Left renal cortex interstitium (tissue), 4 donors: ENCODE results near the gene DBX2. TPM values are rescaled to one million over a fixed set of nuclear protein-coding genes. Genes with fewer than 3 reads are reported as not detected.
"Not testable (repeated sequence)": the region's sequence is repeated elsewhere in the genome, so short reads cannot be mapped to it uniquely, and the experiment has no call there.

Experiments used
- DNase-seq, 4 donors: peaks; one replicate each; pipeline ENCODE4 v3.0.0-alpha.2; 2013; ENCODE audit warnings: low read depth in 4 of 4, low spot score in 2 of 4, missing footprints in 1 of 4
- polyA plus RNA-seq, 4 donors: library from polyadenylated mRNA; unstranded; fragments of 120-200 nt; gene quantifications; one replicate each; pipeline ENCODE4 v1.2.1, GENCODE V29; 2013; ENCODE audit not compliant: insufficient read length in 4 of 4

DBX2 gene
- under 1 TPM; 0.06 to 0.17 (median 0.10) TPM for polyA plus RNA-seq

GRCh38 chr12:45050751-45051571, at the start of gene DBX2:
DBX2 (minus strand) TSS chr12:45051099; CDS start chr12:45050927, 172 bp downstream.
- DNase-seq, result no peak

- no peak for DNase-seq
These were observed 47.9 kb upstream of the DBX2 start for GRCh38 chr12:45098766-45099165.

- DNase-seq, result not testable (repeated sequence)
These were observed 44.5 kb upstream of the DBX2 start for GRCh38 chr12:45095417-45095816.

GRCh38 chr12:45093051-45093450, 42.2 kb upstream of the DBX2 start:
- DNase-seq, result no peak

GRCh38 chr12:45089411-45090075, 38.6 kb upstream of the DBX2 start:
- DNase-seq, result no peak

- no peak for DNase-seq
These were observed 37.7 kb upstream of the DBX2 start for GRCh38 chr12:45088608-45089007.

GRCh38 chr12:45084248-45084647, 33.3 kb upstream of the DBX2 start:
- DNase-seq, result not testable (repeated sequence)

GRCh38 chr12:45077251-45077650, 26.4 kb upstream of the DBX2 start:
- DNase-seq, result no peak

GRCh38 chr12:45076417-45077026, 25.6 kb upstream of the DBX2 start:
- no peak for DNase-seq

- DNase-seq, result no peak
These were observed 24.8 kb upstream of the DBX2 start for GRCh38 chr12:45075587-45076282.

- no peak for DNase-seq
These were observed 14.3 kb upstream of the DBX2 start for GRCh38 chr12:45065125-45065626.

GRCh38 chr12:45060976-45061375, 10.1 kb upstream of the DBX2 start:
- DNase-seq, result no peak

- no peak for DNase-seq
These were observed 750 bp upstream of the DBX2 start for GRCh38 chr12:45051572-45052125.

- DNase-seq, result no peak
These were observed 768 bp downstream of the DBX2 start for GRCh38 chr12:45049912-45050750.

GRCh38 chr12:45042599-45042998, 8.3 kb downstream of the DBX2 start:
- no peak for DNase-seq

GRCh38 chr12:45040977-45041376, 9.9 kb downstream of the DBX2 start:
- no peak for DNase-seq

- DNase-seq, result no peak
These were observed 11.1 kb downstream of the DBX2 start for GRCh38 chr12:45039757-45040156.

GRCh38 chr12:45034861-45035265, 16.0 kb downstream of the DBX2 start:
- no peak for DNase-seq

GRCh38 chr12:45017916-45018315, 33.0 kb downstream of the DBX2 start:
- no peak for DNase-seq

- DNase-seq, result no peak
These were observed 36.5 kb downstream of the DBX2 start for GRCh38 chr12:45014396-45014795.
